ENCODE measurements around the gene F10. TPM values are rescaled to one million over a fixed set of nuclear protein-coding genes. Genes with fewer than 3 reads are reported as not detected.
"Not testable (repeated sequence)": the region's sequence is repeated elsewhere in the genome, so short reads cannot be mapped to it uniquely, and the experiment has no call there.

F10 gene
- total RNA-seq, 4 donors from 2014 or later: 0.61 to 21.6 (median 4.5) TPM

DNA sequence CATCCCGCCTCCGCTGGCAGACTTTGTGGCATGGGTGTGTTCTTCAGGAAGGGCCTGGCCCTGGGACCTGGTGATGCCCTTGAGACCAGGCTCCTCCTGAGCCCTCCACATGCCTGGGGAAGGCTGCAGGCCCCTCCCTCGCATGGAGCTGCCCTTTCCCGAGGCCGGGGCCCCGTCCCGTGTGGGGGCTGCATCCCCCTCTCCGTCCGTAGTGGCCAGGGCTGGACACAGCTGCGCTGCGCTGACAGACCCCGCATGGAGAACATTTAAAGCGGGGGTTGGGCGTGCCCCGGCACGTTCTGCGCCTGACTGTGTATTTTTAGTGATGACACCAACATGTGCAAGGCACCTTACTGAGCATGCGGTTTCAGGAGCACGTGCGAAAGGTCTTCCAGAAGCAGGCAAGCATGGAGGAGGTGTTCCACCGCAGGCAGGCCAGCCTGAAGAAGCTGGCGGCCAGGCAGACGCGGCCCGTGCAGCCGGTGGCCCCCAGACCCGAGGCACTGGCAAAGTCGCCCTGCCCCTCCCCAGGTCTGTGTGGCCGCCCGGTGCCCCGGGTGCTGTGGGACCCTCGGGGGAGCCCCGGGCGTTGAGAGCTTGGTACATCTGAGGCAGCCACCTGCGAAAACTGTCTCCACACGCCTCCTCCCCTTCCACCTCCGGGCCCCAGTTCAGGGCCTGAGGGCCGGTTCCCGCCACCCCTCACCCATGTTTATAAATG, 45.8 kb upstream of the F10 start:
- Histone ChIP-seq H3K27ac (no peak overlapping the region), H3K4me1 (no peaks in the 10 kb centered on the region), H3K27me3 (no peaks in the 10 kb centered on the region), H3K36me3 (peaks cover 0 to 69% (median 0%) of the 10 kb centered on the region in 3 donors), H3K9me3 (no peaks in the 10 kb centered on the region), H3K4me3 (no peak overlapping the region)
- intact Hi-C loops (cut with DNase I): no loop called here
- 83 to 91% methylated on average over 7 to 10 of the region's 39 CpGs for WGBS, 2 donors
- no peak for DNase-seq
- TF ChIP-seq POLR2A (IDR thresholded peaks at IDR 0.05): no peak
- TF ChIP-seq, protein P1, sequence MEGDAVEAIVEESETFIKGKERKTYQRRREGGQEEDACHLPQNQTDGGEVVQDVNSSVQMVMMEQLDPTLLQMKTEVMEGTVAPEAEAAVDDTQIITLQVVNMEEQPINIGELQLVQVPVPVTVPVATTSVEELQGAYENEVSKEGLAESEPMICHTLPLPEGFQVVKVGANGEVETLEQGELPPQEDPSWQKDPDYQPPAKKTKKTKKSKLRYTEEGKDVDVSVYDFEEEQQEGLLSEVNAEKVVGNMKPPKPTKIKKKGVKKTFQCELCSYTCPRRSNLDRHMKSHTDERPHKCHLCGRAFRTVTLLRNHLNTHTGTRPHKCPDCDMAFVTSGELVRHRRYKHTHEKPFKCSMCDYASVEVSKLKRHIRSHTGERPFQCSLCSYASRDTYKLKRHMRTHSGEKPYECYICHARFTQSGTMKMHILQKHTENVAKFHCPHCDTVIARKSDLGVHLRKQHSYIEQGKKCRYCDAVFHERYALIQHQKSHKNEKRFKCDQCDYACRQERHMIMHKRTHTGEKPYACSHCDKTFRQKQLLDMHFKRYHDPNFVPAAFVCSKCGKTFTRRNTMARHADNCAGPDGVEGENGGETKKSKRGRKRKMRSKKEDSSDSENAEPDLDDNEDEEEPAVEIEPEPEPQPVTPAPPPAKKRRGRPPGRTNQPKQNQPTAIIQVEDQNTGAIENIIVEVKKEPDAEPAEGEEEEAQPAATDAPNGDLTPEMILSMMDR (IDR thresholded peaks at IDR 0.05): no peak

DNA sequence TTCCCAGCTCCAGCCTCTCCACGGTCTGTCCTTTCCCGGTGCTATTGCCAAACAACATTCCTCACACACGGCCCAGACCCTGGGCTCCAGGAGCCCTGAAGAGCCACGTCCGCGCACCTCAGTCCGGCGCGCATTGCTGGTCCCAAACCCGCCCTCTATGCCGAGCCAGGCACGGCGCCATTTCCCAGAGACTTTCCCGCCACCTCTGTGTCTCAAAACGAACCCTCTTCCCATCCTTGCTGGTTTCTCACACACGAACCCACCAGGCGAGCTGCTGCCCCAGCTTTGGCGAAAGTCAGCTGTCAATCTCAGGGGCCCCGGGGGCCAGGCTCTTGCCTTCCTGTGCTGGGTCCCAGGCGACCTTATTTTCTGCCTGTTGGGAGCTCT, 45.0 kb upstream of the F10 start:
- Histone ChIP-seq H3K36me3 (peaks cover 0 to 74% (median 0%) of the 10 kb centered on the region in 3 donors), H3K27me3 (no peaks in the 10 kb centered on the region), H3K27ac (no peak overlapping the region), H3K9me3 (no peaks in the 10 kb centered on the region), H3K4me1 (no peaks in the 10 kb centered on the region), H3K4me3 (no peak overlapping the region)
- intact Hi-C loops (cut with DNase I): no loop called here
- no peak for TF ChIP-seq POLR2A (IDR thresholded peaks at IDR 0.05)
- TF ChIP-seq, protein P1 (IDR thresholded peaks at IDR 0.05): no peak
- DNase-seq: no peak
- 78% methylated on average over 4 of the region's 20 CpGs; no CpG with 5 or more reads in 1 of the 2 donors for WGBS, 2 donors

DNA sequence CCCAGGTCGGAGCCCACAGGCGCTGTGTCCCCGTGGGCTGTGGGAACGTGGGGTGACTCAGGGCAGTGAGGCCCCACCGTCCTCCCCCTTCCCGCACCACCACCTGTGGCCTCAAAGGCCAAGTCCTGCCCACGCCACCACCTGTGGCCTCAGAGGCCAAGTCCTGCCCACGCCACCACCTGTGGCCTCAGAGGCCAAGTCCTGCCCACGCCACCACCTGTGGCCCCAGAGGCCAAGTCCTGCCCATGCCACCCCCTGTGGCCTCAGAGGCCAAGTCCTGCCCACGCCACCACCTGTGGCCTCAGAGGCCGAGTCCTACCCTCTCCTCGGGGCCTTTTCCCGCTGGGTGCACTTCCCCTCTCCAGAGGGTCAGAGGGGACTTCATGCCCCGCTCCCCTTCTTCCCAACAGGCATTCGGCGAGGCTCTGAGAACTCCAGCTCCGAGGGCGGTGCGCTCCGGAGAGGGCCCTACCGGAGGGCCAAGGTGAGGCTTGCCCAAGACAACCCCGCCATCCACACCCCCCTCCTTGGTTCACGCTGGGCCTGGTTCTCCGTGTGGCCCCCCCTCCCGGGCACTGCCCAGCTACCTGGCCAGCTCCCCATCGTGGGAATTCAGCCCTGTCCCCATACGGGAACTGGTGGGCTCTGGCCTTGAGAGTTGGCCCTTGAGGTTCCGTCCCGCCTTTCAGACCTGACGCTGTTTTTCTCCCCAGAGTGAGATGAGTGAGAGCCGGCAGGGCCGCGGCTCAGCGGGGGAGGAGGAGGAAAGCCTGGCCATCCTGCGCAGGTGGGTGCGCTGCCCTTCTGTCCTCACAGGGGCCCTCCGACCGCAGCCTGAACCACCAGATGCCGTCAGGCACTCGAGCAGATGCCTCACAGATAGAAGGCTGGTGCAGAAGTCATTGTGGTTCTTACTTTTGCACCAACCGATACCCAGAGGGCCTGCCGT, 44.4 kb upstream of the F10 start:
- Histone ChIP-seq H3K36me3 (peaks cover 0 to 79% (median 0%) of the 10 kb centered on the region in 3 donors), H3K4me1 (peaks cover 0 to 5% (median 0%) of the 10 kb centered on the region in 3 donors), H3K9me3 (no peaks in the 10 kb centered on the region), H3K4me3 (no peak overlapping the region), H3K27ac (no peak overlapping the region), H3K27me3 (no peaks in the 10 kb centered on the region)
- TF ChIP-seq, protein P1 (IDR thresholded peaks at IDR 0.05): no peak
- no peak for TF ChIP-seq POLR2A (IDR thresholded peaks at IDR 0.05)
- no peak for DNase-seq
- 90% methylated on average over 4 of the region's 42 CpGs; no CpG with 5 or more reads in 1 of the 2 donors for WGBS, 2 donors
- intact Hi-C loops (cut with DNase I): no loop called here

DNA sequence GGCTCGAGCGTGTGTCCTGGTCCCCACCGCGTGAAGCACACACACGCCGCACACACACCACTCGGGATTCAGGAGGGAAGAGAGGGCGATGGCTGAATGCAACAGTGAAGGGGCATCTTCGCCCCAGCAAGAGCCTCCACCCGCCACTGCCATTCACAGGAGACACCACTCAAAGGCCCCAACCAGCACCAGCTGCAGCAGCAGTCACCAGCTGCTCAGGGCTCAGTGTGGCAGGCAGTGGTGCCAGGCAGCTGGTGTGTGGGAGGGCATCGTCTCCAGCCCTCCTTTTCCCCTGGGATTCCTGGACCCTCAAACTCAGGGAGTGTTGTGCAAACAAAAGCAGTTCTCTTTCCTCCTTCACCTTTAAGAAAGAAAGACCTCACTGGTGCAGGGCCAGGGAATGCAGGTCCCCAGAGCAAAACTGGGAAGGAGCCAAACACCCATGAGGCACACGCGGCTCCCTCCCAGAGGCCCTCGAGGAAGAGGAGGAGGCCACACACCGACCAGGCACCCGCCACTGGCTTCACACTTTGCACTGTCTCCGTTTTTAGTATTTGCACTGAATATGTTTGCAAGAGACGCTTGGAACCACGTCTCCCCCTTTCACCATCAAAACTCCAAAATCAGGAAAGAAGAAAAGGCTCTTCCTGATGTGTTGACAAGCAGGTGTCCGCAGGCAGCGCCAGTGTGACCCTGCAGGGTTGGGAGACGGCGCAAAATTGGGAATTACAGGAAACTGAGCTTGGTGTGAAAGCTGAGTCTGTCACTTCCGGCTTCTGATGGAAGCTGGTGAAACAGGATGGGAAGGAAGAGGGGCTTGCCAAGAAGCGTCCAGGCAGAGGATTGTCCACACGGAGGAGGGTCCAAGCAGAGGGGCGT, 43.5 kb upstream of the F10 start:
- peaks cover 0 to 73% (median 0%) of the 10 kb centered on the region in 3 donors for H3K36me3 ChIP-seq
- no peaks in the 10 kb centered on the region for H3K9me3 ChIP-seq
- H3K27ac ChIP-seq: no peak overlapping the region
- intact Hi-C loops (cut with DNase I): no loop called here
- no peak overlapping the region for H3K4me3 ChIP-seq
- peaks cover 0 to 12% (median 0%) of the 10 kb centered on the region in 3 donors for H3K4me1 ChIP-seq
- no peak for DNase-seq
- no peak for TF ChIP-seq POLR2A (IDR thresholded peaks at IDR 0.05)
- TF ChIP-seq, protein P1 (IDR thresholded peaks at IDR 0.05): no peak
- no peaks in the 10 kb centered on the region for H3K27me3 ChIP-seq
- 78 to 84% methylated on average over 13 of the region's 27 CpGs for WGBS, 2 donors

DNA sequence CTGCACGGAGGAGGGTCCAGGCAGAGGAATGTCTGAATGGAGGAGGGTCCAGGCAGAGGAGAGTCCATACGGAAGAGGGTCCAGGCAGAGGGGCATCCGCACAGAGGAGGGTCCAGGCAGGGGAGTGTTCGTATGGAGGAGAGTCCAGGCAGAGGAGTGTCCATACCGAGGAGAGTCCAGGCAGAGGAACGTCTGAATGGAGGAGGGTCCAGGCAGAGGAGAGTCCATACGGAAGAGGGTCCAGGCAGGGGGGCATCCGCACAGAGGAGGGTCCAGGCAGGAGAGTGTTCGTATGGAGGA, 42.9 kb upstream of the F10 start:
- H3K9me3 ChIP-seq; DNase-seq; H3K27me3 ChIP-seq; H3K27ac ChIP-seq; intact Hi-C loops (cut with DNase I); H3K4me3 ChIP-seq: not testable (repeated sequence)
- 69 to 73% methylated on average over 8 to 9 of the region's 9 CpGs for WGBS, 2 donors
- Histone ChIP-seq H3K4me1 (peaks cover 0 to 12% (median 0%) of the 10 kb centered on the region in 3 donors), H3K36me3 (peaks cover 0 to 73% (median 0%) of the 10 kb centered on the region in 3 donors)
